ENCODE results near the gene RBM8A. TPM values are rescaled to one million over a fixed set of nuclear protein-coding genes. Genes with fewer than 3 reads are reported as not detected.
"Not testable (repeated sequence)": the region's sequence is repeated elsewhere in the genome, so short reads cannot be mapped to it uniquely, and the experiment has no call there.

Gene RBM8A
- total RNA-seq, 1 donor from 2014 or later = 86.8 TPM

DNA sequence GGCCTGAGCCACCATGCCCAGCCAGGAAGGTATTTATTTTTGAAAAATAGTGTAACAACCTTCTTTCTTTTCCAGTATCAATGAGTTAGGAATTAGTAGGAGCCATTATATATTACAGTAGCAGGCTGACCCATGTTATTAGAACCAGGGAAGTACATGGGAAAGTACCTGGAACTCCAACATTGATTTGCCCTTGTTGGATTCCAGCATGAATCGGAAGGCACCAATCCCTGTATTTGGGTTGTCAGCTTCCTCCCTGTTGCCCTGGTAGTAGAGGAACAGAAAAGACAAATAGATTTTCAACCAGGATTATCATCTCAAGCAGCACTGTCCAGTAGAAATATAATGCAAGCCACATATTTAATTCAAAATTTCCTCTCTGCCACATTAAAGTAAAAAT, 10.2 kb upstream of the RBM8A start:
- Mint-ChIP-seq H3K4me3 (ENCODE audit: unreplicated experiment) (no peak overlapping the region), H3K36me3 (ENCODE audit: low read depth) (peaks cover 14% of the 10 kb centered on the region), H3K9me3 (ENCODE audit: low read depth) (no peaks in the 10 kb centered on the region), H3K27ac (ENCODE audit: unreplicated experiment) (no peak overlapping the region), H3K4me1 (ENCODE audit: low read depth) (no peaks in the 10 kb centered on the region), H3K27me3 (ENCODE audit: low read depth) (no peaks in the 10 kb centered on the region)
- TF ChIP-seq, protein P1, sequence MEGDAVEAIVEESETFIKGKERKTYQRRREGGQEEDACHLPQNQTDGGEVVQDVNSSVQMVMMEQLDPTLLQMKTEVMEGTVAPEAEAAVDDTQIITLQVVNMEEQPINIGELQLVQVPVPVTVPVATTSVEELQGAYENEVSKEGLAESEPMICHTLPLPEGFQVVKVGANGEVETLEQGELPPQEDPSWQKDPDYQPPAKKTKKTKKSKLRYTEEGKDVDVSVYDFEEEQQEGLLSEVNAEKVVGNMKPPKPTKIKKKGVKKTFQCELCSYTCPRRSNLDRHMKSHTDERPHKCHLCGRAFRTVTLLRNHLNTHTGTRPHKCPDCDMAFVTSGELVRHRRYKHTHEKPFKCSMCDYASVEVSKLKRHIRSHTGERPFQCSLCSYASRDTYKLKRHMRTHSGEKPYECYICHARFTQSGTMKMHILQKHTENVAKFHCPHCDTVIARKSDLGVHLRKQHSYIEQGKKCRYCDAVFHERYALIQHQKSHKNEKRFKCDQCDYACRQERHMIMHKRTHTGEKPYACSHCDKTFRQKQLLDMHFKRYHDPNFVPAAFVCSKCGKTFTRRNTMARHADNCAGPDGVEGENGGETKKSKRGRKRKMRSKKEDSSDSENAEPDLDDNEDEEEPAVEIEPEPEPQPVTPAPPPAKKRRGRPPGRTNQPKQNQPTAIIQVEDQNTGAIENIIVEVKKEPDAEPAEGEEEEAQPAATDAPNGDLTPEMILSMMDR (IDR thresholded peaks at IDR 0.05) = no peak
- no peak for DNase-seq (ENCODE audit: low spot score)

DNA sequence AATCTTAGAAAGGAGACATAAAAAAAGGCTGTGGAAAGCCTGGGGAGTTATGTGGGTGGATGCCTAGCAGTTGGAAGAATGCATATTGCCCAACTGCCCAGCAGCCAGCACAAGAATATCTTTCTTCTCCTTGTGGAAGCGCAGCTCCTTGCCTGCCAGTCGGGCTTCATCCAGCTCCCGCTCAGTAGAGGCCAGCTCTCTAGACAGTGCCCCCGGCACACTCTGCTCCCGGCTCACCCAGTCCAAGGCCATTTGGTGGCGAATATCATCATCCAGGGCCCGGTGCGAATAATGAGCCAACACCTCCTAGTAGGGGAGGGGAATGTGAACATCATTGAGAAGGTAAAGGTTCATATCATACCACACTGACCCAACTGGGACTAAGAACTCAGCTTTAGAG, 9.0 kb upstream of the RBM8A start:
- DNase-seq (ENCODE audit: low spot score) = no peak
- peaks cover 15% of the 10 kb centered on the region for H3K36me3 Mint-ChIP-seq (ENCODE audit: low read depth)
- no peaks in the 10 kb centered on the region for H3K4me1 Mint-ChIP-seq (ENCODE audit: low read depth)
- no peaks in the 10 kb centered on the region for H3K27me3 Mint-ChIP-seq (ENCODE audit: low read depth)
- no peaks in the 10 kb centered on the region for H3K9me3 Mint-ChIP-seq (ENCODE audit: low read depth)
- no peak overlapping the region for H3K4me3 Mint-ChIP-seq (ENCODE audit: unreplicated experiment)
- TF ChIP-seq, protein P1 (IDR thresholded peaks at IDR 0.05) = no peak
- peak overlapping the region; percentile 5 for H3K27ac Mint-ChIP-seq (ENCODE audit: unreplicated experiment)

DNA sequence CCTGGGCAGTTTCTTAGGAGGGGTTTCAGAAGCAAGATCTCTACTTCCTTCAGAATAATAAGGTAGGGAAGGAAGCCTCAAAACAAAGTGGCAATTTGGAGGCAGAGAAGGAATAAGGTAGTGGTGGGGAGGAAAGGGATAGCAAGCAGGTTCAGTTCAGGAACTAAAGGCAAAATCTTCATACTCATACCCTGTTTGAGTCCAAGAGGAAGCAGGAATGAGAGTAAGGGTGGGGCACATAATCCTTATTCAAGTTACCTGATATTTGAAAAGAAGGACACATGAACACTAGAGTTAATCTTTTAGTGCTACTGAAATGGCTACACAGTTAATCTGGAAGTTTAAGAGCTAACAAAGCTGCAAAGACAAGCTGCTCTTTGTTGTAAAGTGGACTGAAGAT, 8.4 kb upstream of the RBM8A start:
- Mint-ChIP-seq H3K4me3 (ENCODE audit: unreplicated experiment) (no peak overlapping the region), H3K9me3 (ENCODE audit: low read depth) (no peaks in the 10 kb centered on the region), H3K27me3 (ENCODE audit: low read depth) (no peaks in the 10 kb centered on the region), H3K4me1 (ENCODE audit: low read depth) (no peaks in the 10 kb centered on the region), H3K36me3 (ENCODE audit: low read depth) (peaks cover 15% of the 10 kb centered on the region), H3K27ac (ENCODE audit: unreplicated experiment) (no peak overlapping the region)
- TF ChIP-seq, protein P1 (IDR thresholded peaks at IDR 0.05) = no peak
- no peak for DNase-seq (ENCODE audit: low spot score)

DNA sequence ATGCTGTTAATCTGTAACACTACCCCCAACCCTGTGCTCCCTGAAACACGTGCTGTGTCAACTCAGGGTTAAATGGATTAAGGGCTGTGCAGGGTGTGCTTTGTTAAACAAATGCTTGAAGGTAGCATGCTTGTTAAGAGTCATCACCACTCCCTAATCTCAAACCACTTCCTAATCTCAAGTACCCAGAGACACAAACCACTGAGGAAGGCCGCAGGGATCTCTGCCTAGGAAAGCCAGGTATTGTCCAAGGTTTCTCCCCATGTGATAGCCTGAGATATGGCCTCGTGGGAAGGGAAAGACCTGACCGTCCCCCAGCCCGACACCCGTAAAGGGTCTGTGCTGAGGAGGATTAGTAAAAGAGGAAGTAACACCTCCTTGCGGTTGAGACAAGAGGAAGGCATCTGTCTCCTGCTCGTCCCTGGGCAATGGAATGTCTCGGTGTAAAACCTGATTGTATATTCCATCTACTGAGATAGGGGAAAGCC, 5.3 kb upstream of the RBM8A start:
- peaks cover 15% of the 10 kb centered on the region for H3K36me3 Mint-ChIP-seq (ENCODE audit: low read depth)
- H3K4me3 Mint-ChIP-seq (ENCODE audit: unreplicated experiment); H3K9me3 Mint-ChIP-seq (ENCODE audit: low read depth); DNase-seq (ENCODE audit: low spot score); H3K27ac Mint-ChIP-seq (ENCODE audit: unreplicated experiment); H3K27me3 Mint-ChIP-seq (ENCODE audit: low read depth): not testable (repeated sequence)
- H3K4me1 Mint-ChIP-seq (ENCODE audit: low read depth) = peaks cover 10% of the 10 kb centered on the region

DNA sequence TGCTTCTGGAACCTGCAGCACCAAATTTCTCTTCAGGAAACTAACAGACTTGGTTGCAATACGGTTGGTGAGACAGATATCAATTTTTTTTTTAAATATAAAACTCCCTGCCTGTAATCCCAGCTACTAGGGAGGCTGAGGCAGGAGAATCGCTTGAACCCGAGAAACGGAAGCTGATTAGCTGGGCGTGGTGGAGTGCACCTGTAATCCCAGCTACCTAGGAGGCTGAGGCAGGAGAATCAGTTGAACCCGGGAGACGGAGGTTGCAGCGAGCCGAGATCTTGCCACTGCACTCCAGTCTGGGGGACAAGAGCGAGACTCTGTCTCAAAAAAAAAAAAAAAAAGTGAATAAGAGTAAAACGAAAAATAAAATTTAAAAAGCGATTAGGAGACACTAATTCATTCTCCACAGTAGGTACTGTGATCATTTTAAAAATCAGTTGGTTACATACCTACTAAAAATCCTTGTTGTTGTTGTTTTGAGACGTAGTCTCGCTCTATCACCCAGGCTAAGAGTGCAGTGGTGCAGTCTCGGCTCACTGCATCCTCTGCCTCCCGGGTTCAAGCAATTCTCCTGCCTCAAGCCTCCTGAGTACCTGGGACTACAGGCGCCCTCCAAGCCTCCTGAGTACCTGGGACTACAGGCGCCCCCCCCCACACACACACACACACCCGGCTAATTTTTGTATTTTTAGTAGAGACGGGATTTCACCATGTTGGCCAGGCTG, 796 bp upstream of the RBM8A start:
- Mint-ChIP-seq H3K9me3 (ENCODE audit: low read depth) (no peaks in the 10 kb centered on the region), H3K4me3 (ENCODE audit: unreplicated experiment) (peak overlapping the region; percentile 38), H3K36me3 (ENCODE audit: low read depth) (peaks cover 8% of the 10 kb centered on the region), H3K4me1 (ENCODE audit: low read depth) (peaks cover 10% of the 10 kb centered on the region), H3K27ac (ENCODE audit: unreplicated experiment) (peak overlapping the region; percentile 72), H3K27me3 (ENCODE audit: low read depth) (no peaks in the 10 kb centered on the region)
- DNase-seq (ENCODE audit: low spot score) = no peak
- TF ChIP-seq, protein P1 (IDR thresholded peaks at IDR 0.05) = no peak

DNA sequence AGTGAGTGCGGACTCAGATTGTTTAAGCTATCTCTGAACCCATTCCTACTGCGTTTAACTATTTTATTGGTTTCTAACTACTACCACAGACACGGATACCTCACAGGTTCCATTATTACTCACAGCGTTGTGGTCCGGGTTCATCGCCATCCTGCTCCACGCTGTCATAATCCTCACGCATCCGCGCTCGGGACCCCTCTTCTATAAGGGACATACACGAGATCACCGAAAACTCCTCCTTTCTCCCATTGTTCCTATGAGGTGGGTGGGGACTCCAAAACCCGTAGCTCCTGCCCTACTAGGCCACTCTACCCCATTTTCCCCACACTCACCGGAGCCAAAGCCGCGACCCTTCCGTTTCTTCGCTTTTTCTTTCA, 610 bp downstream of the RBM8A start:
- Mint-ChIP-seq H3K4me1 (ENCODE audit: low read depth) (peaks cover 10% of the 10 kb centered on the region), H3K36me3 (ENCODE audit: low read depth) (peaks cover 7% of the 10 kb centered on the region), H3K4me3 (ENCODE audit: unreplicated experiment) (no peak overlapping the region), H3K27ac (ENCODE audit: unreplicated experiment) (no peak overlapping the region), H3K27me3 (ENCODE audit: low read depth) (no peaks in the 10 kb centered on the region), H3K9me3 (ENCODE audit: low read depth) (no peaks in the 10 kb centered on the region)
- TF ChIP-seq, protein P1 (IDR thresholded peaks at IDR 0.05) = no peak
- no peak for DNase-seq (ENCODE audit: low spot score)
